ENCODE measurements around the gene HIGD2A. TPM values are rescaled to one million over a fixed set of nuclear protein-coding genes. Genes with fewer than 3 reads are reported as not detected.

The HIGD2A gene
- total RNA-seq, 4 donors from 2014 or later, result 115 to 146 (median 137) TPM

GRCh38 chr5:176382721-176383120 lies 5.8 kb upstream of the HIGD2A start:
- no peak for TF ChIP-seq CTCF (IDR thresholded peaks at IDR 0.05; ENCODE audit: low read depth)

- no peak for TF ChIP-seq CTCF (IDR thresholded peaks at IDR 0.05; ENCODE audit: low read depth)
These were observed 5.2 kb upstream of the HIGD2A start for GRCh38 chr5:176383248-176383905.

- no peak for TF ChIP-seq CTCF (IDR thresholded peaks at IDR 0.05; ENCODE audit: low read depth)
These were observed 4.6 kb upstream of the HIGD2A start for GRCh38 chr5:176383961-176384360.

- TF ChIP-seq CTCF (IDR thresholded peaks at IDR 0.05; ENCODE audit: low read depth), result no peak
These were observed 4.1 kb upstream of the HIGD2A start for GRCh38 chr5:176384366-176384930.

GRCh38 chr5:176384991-176385390 lies 3.6 kb upstream of the HIGD2A start:
- TF ChIP-seq CTCF (IDR thresholded peaks at IDR 0.05; ENCODE audit: low read depth), result no peak

- TF ChIP-seq CTCF (IDR thresholded peaks at IDR 0.05; ENCODE audit: low read depth), result no peak
These were observed 2.1 kb upstream of the HIGD2A start for GRCh38 chr5:176386491-176386890.

GRCh38 chr5:176387384-176387925 lies 1.1 kb upstream of the HIGD2A start:
- TF ChIP-seq CTCF (IDR thresholded peaks at IDR 0.05; ENCODE audit: low read depth), result no peak

Measured in subcutaneous adipose tissue (tissue), 4 donors.